NT2/D1 (cell line): ENCODE measurements around the gene PTDSS2.

Source experiments
- SUZ12 ChIP-seq: IDR thresholded peaks from 2 replicates; pipeline ENCODE4 v1.6.1; 2011; ENCODE audit not compliant: insufficient read length, insufficient read depth; ENCODE audit errors: extremely low read depth
- YY1 ChIP-seq: IDR thresholded peaks from 2 replicates; pipeline ENCODE4 v1.6.1; 2011; ENCODE audit not compliant: insufficient read length, insufficient read depth

- TF ChIP-seq YY1 (no peak), SUZ12 (no peak)
Observed at GRCh38 chr11:455566-456147, 5.6 kb downstream of the PTDSS2 start.
